ENCODE results near the gene DMXL1. TPM values are rescaled to one million over a fixed set of nuclear protein-coding genes. Genes with fewer than 3 reads are reported as not detected.

The DMXL1 gene
- polyA plus RNA-seq, 1 of the 3 experiments (the other 2 are of a cell fraction): 6.6 TPM

DNA sequence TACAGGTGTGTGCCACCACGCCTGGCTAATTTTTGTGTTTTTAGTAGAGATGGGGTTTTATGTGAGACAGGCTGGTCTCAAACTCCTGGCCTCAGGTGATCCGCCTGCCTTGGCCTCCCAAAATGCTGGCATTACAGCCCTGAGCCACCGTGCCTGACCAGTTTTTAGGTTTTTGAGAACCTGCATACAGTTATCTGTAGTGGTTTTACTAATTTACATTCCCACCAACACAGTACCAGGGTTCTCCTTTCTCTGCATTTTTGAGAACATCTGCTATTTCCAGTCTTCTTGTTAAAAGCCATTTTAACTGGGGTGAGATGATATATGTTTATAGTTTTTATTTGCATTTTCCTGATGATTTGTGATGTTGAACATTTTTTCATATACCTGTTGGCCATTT, 12.8 kb downstream of the DMXL1 start:
- Histone ChIP-seq H3K27me3 (ENCODE audit: insufficient read depth) (no peaks in the 10 kb centered on the region), H3K4me1 (ENCODE audit: control insufficient read depth in 1 of 2, insufficient read depth in 2 of 2, low read depth in 1 of 2, low read length in 1 of 2) (peaks cover 5 to 9% of the 10 kb centered on the region in 2 experiments; a peak in 3 of 4 replicates), H3K36me3 (replicated peaks in 1 of 2; ENCODE audit: control insufficient read depth in 1 of 2, insufficient read depth in 2 of 2, low read length in 1 of 2) (no peaks in the 10 kb centered on the region), H3K9me2 (no peaks in the 10 kb centered on the region), H3K9ac (no peak overlapping the region), H3F3A (replicated peaks; ENCODE audit: insufficient read depth) (peaks cover 12% of the 10 kb centered on the region), H3K4me3 (ENCODE audit: low read depth in 2 of 2, low read length in 1 of 2) (no peak overlapping the region), H3K79me2 (ENCODE audit: insufficient read depth) (peaks cover 65% of the 10 kb centered on the region), H3K9me3 (no peaks in the 10 kb centered on the region), H3K4me2 (no peak overlapping the region), H4K20me1 (ENCODE audit: insufficient read depth) (0 out of 2 replicates have a peak, but pooled peaks cover 6% of the 10 kb centered on the region), H3K27ac (ENCODE audit: low read depth in 2 of 2, low read length in 1 of 2) (no peak overlapping the region), H2AFZ (ENCODE audit: low read depth) (no peak overlapping the region)
- CTCF ChIA-PET: no interaction called here
- POLR2A ChIA-PET: no interaction called here
- DNase-seq: no peak
- no peak for TF ChIP-seq SIN3A (IDR thresholded peaks at IDR 0.05; ENCODE audit: borderline replicate concordance, low read depth, low read length)
- no peak for TF ChIP-seq NFIC (IDR thresholded peaks at IDR 0.05; ENCODE audit: borderline replicate concordance)
- TF ChIP-seq GABPA (IDR thresholded peaks at IDR 0.05; ENCODE audit: low read depth): no peak
- TF ChIP-seq, protein P1, sequence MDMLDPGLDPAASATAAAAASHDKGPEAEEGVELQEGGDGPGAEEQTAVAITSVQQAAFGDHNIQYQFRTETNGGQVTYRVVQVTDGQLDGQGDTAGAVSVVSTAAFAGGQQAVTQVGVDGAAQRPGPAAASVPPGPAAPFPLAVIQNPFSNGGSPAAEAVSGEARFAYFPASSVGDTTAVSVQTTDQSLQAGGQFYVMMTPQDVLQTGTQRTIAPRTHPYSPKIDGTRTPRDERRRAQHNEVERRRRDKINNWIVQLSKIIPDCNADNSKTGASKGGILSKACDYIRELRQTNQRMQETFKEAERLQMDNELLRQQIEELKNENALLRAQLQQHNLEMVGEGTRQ (IDR thresholded peaks at IDR 0.05; ENCODE audit: borderline replicate concordance, low read depth, low read length): no peak
- TF ChIP-seq, protein P2, sequence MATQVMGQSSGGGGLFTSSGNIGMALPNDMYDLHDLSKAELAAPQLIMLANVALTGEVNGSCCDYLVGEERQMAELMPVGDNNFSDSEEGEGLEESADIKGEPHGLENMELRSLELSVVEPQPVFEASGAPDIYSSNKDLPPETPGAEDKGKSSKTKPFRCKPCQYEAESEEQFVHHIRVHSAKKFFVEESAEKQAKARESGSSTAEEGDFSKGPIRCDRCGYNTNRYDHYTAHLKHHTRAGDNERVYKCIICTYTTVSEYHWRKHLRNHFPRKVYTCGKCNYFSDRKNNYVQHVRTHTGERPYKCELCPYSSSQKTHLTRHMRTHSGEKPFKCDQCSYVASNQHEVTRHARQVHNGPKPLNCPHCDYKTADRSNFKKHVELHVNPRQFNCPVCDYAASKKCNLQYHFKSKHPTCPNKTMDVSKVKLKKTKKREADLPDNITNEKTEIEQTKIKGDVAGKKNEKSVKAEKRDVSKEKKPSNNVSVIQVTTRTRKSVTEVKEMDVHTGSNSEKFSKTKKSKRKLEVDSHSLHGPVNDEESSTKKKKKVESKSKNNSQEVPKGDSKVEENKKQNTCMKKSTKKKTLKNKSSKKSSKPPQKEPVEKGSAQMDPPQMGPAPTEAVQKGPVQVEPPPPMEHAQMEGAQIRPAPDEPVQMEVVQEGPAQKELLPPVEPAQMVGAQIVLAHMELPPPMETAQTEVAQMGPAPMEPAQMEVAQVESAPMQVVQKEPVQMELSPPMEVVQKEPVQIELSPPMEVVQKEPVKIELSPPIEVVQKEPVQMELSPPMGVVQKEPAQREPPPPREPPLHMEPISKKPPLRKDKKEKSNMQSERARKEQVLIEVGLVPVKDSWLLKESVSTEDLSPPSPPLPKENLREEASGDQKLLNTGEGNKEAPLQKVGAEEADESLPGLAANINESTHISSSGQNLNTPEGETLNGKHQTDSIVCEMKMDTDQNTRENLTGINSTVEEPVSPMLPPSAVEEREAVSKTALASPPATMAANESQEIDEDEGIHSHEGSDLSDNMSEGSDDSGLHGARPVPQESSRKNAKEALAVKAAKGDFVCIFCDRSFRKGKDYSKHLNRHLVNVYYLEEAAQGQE (IDR thresholded peaks at IDR 0.05; ENCODE audit: low read depth, low read length): no peak
- no peak for TF ChIP-seq RXRA (IDR thresholded peaks at IDR 0.05; ENCODE audit: borderline replicate concordance, low read depth)
- TF ChIP-seq CHD2 (IDR thresholded peaks at IDR 0.05; ENCODE audit: low read length, partially characterized antibody): no peak
- TF ChIP-seq, protein P3, sequence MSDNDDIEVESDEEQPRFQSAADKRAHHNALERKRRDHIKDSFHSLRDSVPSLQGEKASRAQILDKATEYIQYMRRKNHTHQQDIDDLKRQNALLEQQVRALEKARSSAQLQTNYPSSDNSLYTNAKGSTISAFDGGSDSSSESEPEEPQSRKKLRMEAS (IDR thresholded peaks at IDR 0.05; ENCODE audit: low read depth): no peak
- TF ChIP-seq RCOR1 (IDR thresholded peaks at IDR 0.05; ENCODE audit: low read length): no peak
- TF ChIP-seq EP300 (IDR thresholded peaks at IDR 0.05; ENCODE audit: borderline replicate concordance in 1 of 2, low read depth in 1 of 2, low read length in 1 of 2): no peak
- no peak for TF ChIP-seq POLR2AphosphoS5 (IDR thresholded peaks at IDR 0.05; ENCODE audit: low read depth, low read length)
- TF ChIP-seq FOXJ3 (CRISPR knock-in tag; IDR thresholded peaks at IDR 0.05): no peak
- TF ChIP-seq ELF1 (IDR thresholded peaks at IDR 0.05): no peak
- WGBS (ENCODE audit: low lambda C conversion rate): 88% methylated on average over 3 of the region's 3 CpGs

DNA sequence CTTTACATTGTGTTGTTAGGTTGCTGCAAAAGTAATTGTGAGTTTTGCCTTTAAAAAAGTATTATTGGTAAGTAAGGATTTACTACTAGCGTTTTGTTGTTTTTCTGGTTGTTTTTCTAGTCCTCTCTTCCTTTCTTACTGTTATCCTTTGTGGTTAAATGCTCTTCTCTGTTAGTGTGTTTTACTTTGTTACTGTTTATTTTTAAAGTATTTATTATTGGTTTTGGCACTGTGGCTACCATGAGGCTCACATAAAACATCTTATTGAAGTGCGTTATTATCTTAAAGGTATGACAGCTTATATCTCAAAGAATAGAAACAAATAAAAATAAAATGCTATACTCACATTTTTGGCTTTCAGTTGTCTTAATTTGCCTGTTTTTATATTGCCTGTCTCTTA, 17.6 kb downstream of the DMXL1 start:
- no peaks in the 10 kb centered on the region for H3K9me3 ChIP-seq
- H3K4me3 ChIP-seq (ENCODE audit: low read depth in 2 of 2, low read length in 1 of 2): no peak overlapping the region
- ChIA-PET POLR2A (no interaction called here), CTCF (interaction anchor here (1.2 kb wide), 1 partner anchor 9 kb away, joined by 3 read pairs; no protein-coding TSS in a partner anchor)
- 0 out of 2 replicates have a peak, but pooled peaks cover 9% of the 10 kb centered on the region for H4K20me1 ChIP-seq (ENCODE audit: insufficient read depth)
- H3K27ac ChIP-seq (ENCODE audit: low read depth in 2 of 2, low read length in 1 of 2): no peak overlapping the region
- H3K4me2 ChIP-seq: no peak overlapping the region
- whole genome bisulfite sequencing (ENCODE audit: low lambda C conversion rate): 92% methylated on average over 2 of the region's 2 CpGs
- H3K27me3 ChIP-seq (ENCODE audit: insufficient read depth): no peaks in the 10 kb centered on the region
- DNase-seq: no peak
- H3F3A ChIP-seq (replicated peaks; ENCODE audit: insufficient read depth): peaks cover 9% of the 10 kb centered on the region
- no peak overlapping the region for H3K9ac ChIP-seq
- no peaks in the 10 kb centered on the region for H3K4me1 ChIP-seq (ENCODE audit: control insufficient read depth in 1 of 2, insufficient read depth in 2 of 2, low read depth in 1 of 2, low read length in 1 of 2)
- peaks cover 70% of the 10 kb centered on the region for H3K79me2 ChIP-seq (ENCODE audit: insufficient read depth)
- no peaks in the 10 kb centered on the region for H3K9me2 ChIP-seq
- H2AFZ ChIP-seq (ENCODE audit: low read depth): no peak overlapping the region
- no peaks in the 10 kb centered on the region for H3K36me3 ChIP-seq (replicated peaks in 1 of 2; ENCODE audit: control insufficient read depth in 1 of 2, insufficient read depth in 2 of 2, low read length in 1 of 2)
- TF ChIP-seq EZH2phosphoT487 (IDR thresholded peaks at IDR 0.05; ENCODE audit: borderline replicate concordance, low read depth): no peak
- TF ChIP-seq, protein P2 (IDR thresholded peaks at IDR 0.05; ENCODE audit: low read depth, low read length): no peak
- no peak for TF ChIP-seq GATA2 (CRISPR knock-in tag; IDR thresholded peaks at IDR 0.05)
- TF ChIP-seq, protein P4, sequence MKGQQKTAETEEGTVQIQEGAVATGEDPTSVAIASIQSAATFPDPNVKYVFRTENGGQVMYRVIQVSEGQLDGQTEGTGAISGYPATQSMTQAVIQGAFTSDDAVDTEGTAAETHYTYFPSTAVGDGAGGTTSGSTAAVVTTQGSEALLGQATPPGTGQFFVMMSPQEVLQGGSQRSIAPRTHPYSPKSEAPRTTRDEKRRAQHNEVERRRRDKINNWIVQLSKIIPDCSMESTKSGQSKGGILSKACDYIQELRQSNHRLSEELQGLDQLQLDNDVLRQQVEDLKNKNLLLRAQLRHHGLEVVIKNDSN (IDR thresholded peaks at IDR 0.05; ENCODE audit: borderline replicate concordance, low read depth): no peak
- TF ChIP-seq SIN3A (IDR thresholded peaks at IDR 0.05; ENCODE audit: borderline replicate concordance, low read depth, low read length): no peak
- no peak for TF ChIP-seq FOSL2 (IDR thresholded peaks at IDR 0.05; ENCODE audit: borderline replicate concordance, low read depth)
- TF ChIP-seq CHD2 (IDR thresholded peaks at IDR 0.05; ENCODE audit: low read length, partially characterized antibody): no peak
